Osteocyte (in vitro differentiated cells): ENCODE measurements around the gene VWF. TPM values are rescaled to one million over a fixed set of nuclear protein-coding genes. Genes with fewer than 3 reads are reported as not detected.
"Not testable (repeated sequence)": the region's sequence is repeated elsewhere in the genome, so short reads cannot be mapped to it uniquely, and the experiment has no call there.

ENCODE experiments used
- DNase-seq: peaks from one replicate; pipeline ENCODE4 v3.0.0; 2021; ENCODE audit warnings: mixed read lengths; ENCODE audit not compliant: unreplicated experiment; ENCODE audit errors: extremely low spot score
- H3K27ac Mint-ChIP-seq: one replicate; pipeline ENCODE4 v1.8.0; 2021; ENCODE audit warnings: mild to moderate bottlenecking, mixed read lengths; ENCODE audit not compliant: unreplicated experiment
- H3K27me3 Mint-ChIP-seq: one replicate; pipeline ENCODE4 v1.8.0; 2021; ENCODE audit warnings: mixed read lengths; ENCODE audit not compliant: unreplicated experiment
- H3K36me3 Mint-ChIP-seq: one replicate; pipeline ENCODE4 v1.8.0; 2021; ENCODE audit warnings: mixed read lengths; ENCODE audit not compliant: unreplicated experiment
- H3K4me1 Mint-ChIP-seq: one replicate; pipeline ENCODE4 v1.8.0; 2021; ENCODE audit warnings: mixed read lengths; ENCODE audit not compliant: unreplicated experiment
- H3K4me3 Mint-ChIP-seq: one replicate; pipeline ENCODE4 v1.8.0; 2021; ENCODE audit warnings: mild to moderate bottlenecking, moderate library complexity, mixed read lengths; ENCODE audit not compliant: unreplicated experiment
- H3K9me3 Mint-ChIP-seq: one replicate; pipeline ENCODE4 v1.8.0; 2021; ENCODE audit warnings: mixed read lengths; ENCODE audit not compliant: unreplicated experiment
- CTCF ChIP-seq: fragments of 200-600 bp; sonication (generic); IDR thresholded peaks from 2 replicates; pipeline ENCODE4 v1.5.0; 2021; ENCODE audit warnings: antibody characterized with exemption, mild to moderate bottlenecking, moderate library complexity
- total RNA-seq: library from RNA; stranded (reverse); gene quantifications from 2 replicates; pipeline ENCODE4 v1.2.1, GENCODE V29; 2021

The VWF gene
- total RNA-seq, 1 donor from 2014 or later, result 0.13 TPM

- Mint-ChIP-seq H3K27me3 (no peaks in the 10 kb centered on the region), H3K9me3 (no peaks in the 10 kb centered on the region), H3K27ac (no peak overlapping the region), H3K36me3 (no peaks in the 10 kb centered on the region), H3K4me1 (peaks cover 16% of the 10 kb centered on the region), H3K4me3 (no peak overlapping the region)
- no peak for DNase-seq
- no peak for TF ChIP-seq CTCF
These were observed 18.8 kb upstream of the VWF start for GRCh38 chr12:6143303-6143675.

GRCh38 chr12:6142368-6143302 is 18.2 kb upstream of the VWF start:
- H3K27ac Mint-ChIP-seq, H3K27me3 Mint-ChIP-seq, H3K9me3 Mint-ChIP-seq, H3K4me3 Mint-ChIP-seq, H3K36me3 Mint-ChIP-seq, DNase-seq: not testable (repeated sequence)
- peaks cover 16% of the 10 kb centered on the region for H3K4me1 Mint-ChIP-seq

- H3K9me3 Mint-ChIP-seq, H3K27me3 Mint-ChIP-seq: not testable (repeated sequence)
These were observed 17.4 kb upstream of the VWF start for GRCh38 chr12:6141731-6142367.

GRCh38 chr12:6140651-6141447 is 16.4 kb upstream of the VWF start:
- DNase-seq, result no peak
- H3K27ac Mint-ChIP-seq, result no peak overlapping the region
- H3K36me3 Mint-ChIP-seq, result no peaks in the 10 kb centered on the region
- H3K4me3 Mint-ChIP-seq, result no peak overlapping the region
- H3K27me3 Mint-ChIP-seq, result peaks cover 2% of the 10 kb centered on the region
- peaks cover 16% of the 10 kb centered on the region for H3K4me1 Mint-ChIP-seq
- no peaks in the 10 kb centered on the region for H3K9me3 Mint-ChIP-seq
- TF ChIP-seq CTCF, result no peak

More at GRCh38 chr12:6141731-6142367, 17.4 kb upstream of the VWF start:
- H3K4me3 Mint-ChIP-seq, DNase-seq, H3K36me3 Mint-ChIP-seq, H3K27ac Mint-ChIP-seq: not testable (repeated sequence)
- H3K4me1 Mint-ChIP-seq, result peaks cover 16% of the 10 kb centered on the region

GRCh38 chr12:6135071-6135470 is 10.6 kb upstream of the VWF start:
- TF ChIP-seq CTCF, result no peak
- no peak for DNase-seq
- no peak overlapping the region for H3K4me3 Mint-ChIP-seq
- H3K27ac Mint-ChIP-seq, result no peak overlapping the region
- H3K4me1 Mint-ChIP-seq, result no peaks in the 10 kb centered on the region
- H3K9me3 Mint-ChIP-seq, result peaks cover 4% of the 10 kb centered on the region
- no peaks in the 10 kb centered on the region for H3K36me3 Mint-ChIP-seq
- H3K27me3 Mint-ChIP-seq, result peaks cover 2% of the 10 kb centered on the region
